Measurements from ENCODE around the gene STIMATE.

The STIMATE gene

DNA sequence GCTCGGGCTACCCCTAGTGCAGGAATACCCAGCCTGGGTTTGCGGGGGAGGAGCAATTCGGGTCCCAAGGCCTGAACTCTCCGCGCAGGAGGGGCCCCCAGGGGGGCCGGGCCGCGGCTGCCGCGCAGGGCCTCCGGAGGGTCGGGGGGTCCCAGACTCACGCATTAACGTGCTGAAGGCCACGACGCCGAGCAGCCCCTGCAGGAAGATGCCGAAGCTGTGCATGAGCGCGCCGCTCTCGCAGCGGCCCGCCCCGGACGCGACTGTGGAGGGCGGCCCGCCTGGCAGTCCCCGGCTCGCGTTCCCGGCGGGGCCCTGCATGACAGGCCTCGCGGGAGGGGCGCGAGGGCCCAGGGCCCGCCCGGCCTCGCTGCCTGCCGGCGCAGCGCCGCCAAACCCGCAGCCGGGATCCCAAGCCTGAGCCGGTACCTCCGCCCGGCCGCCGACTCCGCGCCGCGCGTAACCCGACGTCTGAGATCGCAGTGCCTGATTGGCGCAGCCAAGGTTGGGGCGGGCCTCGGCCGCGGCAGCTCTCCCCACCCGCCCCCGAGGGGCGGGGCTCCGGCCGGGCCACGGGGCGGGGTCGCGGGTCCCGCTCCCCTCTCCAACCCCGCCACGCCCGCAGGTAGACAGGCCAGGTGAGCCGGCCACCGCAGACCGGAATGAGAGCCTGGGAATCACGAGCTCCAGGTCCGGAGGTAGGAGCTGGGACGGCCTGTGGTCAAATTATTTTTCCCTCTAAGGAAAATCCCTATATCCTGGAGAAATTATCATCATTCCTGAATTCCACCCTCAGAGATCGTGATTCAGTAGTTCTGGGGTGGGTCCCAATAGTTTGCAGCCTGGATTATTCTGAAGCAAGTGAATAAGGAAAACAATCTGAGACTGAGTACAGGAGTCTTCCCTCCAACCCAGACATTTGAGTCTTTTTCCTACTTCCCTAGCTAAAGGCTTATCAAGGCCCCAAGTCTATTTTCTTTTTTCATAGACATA is at the start of gene STIMATE:
Gene STIMATE, minus strand, starts transcription at position 419 of the 993 bp plus-strand sequence. Its CDS starts 98 bp downstream, at position 321.
- peak; percentile 70 to 83 for DNase-seq

GRCh38 chr3:52939600-52939999 is 42.3 kb upstream of the STIMATE start:
- DNase-seq, result no peak

- DNase-seq, result peak; percentile 20 to 64
These were observed 37.5 kb upstream of the STIMATE start for GRCh38 chr3:52934630-52935530.

DNA sequence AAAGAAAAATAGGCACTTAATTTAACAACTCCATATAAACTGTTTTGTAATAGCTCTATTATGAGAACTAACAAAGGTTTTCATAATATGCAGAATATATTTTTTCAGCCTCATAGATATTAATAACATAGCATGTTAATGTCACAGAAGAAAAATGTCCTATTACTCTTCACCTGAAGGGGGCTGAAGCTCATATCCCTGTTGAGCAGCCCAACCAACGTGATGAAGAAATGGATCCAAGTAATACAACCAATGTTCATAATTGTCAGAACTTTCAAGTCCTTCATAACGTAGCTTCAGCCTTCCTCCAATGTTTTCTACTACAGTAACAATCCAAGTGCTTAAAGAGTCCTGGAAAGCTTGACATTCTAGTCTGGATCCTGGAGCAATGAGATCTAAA is 34.5 kb upstream of the STIMATE start:
- no peak for DNase-seq

DNA sequence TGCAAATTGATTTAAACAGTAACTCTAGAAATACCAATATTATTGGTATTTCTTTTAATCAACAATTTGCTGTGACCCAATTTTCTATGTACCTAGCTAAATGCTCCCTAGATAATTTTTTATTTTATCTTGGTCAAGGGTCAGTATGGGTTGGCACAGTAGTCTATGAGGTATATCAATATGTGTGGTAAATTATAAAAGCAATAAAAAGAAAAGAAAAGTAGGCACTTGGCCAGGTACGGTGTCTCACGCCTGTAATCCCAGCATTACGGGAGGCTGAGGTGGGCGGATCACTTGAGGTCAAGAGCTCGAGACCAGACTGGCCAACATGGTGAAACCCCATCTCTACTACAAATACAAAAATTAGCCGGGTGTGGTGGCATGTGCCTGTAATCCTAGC is 34.0 kb upstream of the STIMATE start:
- DNase-seq, result no peak

- DNase-seq, result no peak
These were observed 33.4 kb upstream of the STIMATE start for GRCh38 chr3:52930748-52931147.

GRCh38 chr3:52926554-52926953 is 29.2 kb upstream of the STIMATE start:
- no peak for DNase-seq

GRCh38 chr3:52925405-52926313 is 28.3 kb upstream of the STIMATE start:
- peak in 1 of 2 donors; percentile 30 for DNase-seq

DNA sequence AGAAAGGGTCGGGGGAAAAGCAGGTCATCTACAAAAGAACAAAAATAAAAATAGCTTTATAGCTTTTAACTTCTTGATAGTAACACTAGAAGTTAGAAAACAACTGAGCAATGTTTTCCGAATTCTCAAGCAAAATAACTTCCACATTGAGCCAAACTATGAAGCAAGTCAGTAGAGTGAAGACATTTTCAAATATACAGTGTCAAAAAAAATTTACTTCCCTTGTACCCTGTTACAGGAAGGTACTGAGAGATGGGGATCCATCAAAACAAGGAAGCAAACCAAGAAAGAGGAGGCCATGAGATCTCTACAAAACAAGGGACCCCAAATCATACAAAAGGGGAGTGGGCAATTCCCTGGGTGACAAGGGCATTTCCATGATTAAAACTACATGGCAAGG is 26.6 kb upstream of the STIMATE start:
- peak; percentile 55 to 65 for DNase-seq

DNA sequence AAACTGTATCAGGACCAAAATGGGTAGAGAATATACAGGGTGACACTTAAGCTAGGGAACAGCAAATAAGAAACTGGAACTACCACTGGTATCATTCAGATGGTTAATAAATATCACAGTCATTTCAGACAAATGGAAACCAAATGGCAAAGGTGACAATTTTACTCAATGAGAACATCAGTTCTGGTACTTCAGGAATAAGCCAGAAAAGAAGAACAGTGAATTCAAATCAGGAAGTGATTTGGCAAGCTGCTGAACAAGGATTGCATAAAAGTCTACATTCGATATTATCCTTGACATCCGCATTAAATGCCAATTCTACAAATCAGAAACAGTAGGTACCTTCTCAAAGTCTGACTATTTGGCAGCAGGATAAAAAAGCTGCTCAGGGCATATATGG is 23.5 kb upstream of the STIMATE start:
- peak; percentile 32 to 55 for DNase-seq

GRCh38 chr3:52917044-52917443 is 19.7 kb upstream of the STIMATE start:
- DNase-seq, result no peak

DNA sequence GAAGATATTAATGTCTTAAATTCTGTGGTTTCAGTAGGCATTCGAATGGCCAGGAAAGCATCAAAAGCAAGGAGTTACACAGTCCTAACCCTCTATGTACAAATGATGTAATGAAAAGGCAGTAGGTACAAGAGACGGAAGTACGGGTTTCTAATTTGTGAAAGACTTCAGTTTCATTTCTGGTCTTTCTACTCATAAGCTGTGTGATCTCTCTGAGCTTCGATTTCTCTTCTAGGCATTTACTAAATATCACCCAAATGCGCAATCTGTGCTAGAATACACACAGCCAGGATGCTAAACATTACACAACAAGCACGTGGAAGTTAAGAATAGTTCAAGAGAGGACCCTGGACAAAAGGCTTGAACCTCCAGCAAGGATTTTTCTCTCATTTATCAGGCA is 17.9 kb upstream of the STIMATE start:
- peak; percentile 75 to 77 for DNase-seq

DNA sequence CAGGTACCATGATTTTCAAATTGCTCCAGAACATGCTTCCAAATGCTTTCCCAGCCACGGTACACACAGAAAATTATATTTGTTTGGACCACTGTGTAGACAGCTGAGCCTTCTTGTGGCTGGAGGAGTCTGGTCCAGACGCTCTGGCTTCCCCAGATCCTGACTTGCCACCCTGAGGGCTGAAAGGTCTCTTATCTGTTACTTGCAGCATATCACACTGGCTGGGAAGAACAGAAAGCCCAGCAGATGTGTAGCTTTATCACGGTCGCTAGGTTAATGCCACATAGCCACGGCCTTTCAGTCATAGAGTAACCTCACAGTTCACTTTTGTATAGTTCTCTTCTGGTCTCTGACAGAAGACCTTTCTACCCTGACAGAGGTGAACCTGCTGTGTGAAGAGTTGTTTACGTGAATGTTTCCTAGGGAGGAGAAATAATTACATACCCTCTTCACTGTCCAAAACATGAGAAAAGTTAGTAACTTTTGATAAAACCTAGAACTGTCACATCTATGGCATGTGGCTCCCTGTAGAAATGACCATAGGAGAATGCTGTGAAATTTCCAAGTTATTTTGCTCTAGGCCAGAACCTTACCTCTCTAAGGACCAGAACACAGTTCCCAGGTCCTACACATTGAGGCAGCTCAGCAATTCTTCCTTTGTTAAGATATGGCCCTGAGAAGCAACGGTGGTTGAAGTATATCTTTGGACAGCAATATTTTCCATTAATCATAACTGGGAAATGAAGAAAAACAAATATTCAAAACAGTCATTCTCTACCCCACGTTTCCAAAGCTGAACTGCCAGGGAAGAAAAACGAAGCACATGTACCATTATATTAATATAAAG is 15.8 kb upstream of the STIMATE start:
- DNase-seq, result no peak

- no peak for DNase-seq
These were observed 13.5 kb upstream of the STIMATE start for GRCh38 chr3:52910823-52911222.

DNA sequence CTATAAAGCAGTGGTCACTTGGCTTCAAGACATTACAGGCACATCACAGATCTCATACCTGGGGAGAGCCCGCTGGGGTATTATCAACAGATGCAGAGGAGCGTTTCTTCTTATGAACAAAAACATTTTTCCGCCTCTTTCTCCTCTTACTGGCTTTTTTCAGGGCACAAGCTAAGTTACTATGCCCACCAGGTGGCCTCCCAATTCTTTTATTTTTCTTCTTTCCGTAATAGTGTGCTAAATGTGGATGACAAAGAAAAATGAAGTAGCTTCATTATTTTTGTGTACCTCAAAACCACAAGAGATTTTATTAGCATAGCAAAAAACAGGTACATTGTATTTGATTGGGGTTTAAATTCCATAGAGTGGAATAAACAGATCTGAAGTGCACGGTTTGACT is 10.1 kb upstream of the STIMATE start:
- DNase-seq, result no peak

- no peak for DNase-seq
These were observed 7.2 kb upstream of the STIMATE start for GRCh38 chr3:52904552-52904951.

GRCh38 chr3:52904000-52904399 is 6.7 kb upstream of the STIMATE start:
- DNase-seq, result no peak

DNA sequence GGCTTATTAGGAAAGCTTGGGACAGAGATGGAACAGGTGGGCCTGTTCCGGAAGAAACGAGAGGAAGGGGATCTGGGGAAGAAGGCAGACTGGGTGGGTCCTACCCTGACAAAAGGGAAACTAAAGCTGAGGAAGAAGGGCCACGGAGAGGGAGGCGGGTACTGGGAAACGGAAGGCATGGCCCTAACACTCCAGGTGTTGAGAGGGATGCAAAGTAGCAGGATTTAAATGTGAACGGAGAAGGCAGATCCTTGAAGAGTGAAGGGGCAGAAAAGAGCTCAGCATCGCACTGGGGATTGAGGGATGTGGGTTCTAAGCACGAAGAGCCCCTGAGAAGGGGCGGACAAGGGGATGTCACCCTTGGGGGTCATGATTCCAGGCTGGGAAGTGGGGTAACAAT is 735 bp downstream of the STIMATE start:
- no peak for DNase-seq

DNA sequence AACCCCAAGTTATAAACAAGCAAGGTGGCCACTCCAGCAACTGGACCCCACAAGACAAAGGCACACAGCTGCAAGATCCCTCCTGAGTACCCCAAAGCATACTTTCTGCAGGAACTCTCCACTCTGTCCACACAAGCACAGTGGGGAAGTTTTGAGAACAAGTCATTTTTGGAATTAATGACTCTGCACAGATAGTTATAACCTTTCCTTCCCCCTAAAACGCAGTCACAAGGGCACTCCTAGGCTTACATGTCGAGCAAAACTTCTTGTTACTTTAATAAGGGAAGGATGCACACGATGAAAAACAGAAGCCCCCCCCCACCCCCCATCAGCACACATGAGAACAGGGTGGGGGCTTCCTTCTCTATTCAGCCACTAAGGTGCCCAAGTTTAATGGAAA is 1.2 kb downstream of the STIMATE start:
- peak; percentile 28 to 42 for DNase-seq

DNA sequence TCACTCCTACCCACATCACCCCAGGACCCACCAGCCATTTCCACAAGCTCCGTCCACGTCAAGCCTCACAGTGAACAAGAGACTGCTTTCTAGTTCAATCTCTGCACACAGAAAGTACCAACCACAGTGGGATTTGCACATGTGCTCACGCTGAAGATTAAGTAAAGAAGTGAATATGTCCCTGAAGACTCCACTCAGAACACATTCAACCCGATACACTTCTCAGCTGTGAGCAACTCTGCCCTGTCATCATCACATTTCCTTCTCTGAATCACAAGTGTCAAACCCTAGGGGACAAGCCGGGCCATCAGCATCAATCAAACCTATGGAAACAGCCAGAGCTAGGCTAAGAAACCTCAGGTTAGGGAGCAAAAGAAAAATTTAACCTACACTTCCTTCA is 1.9 kb downstream of the STIMATE start:
- DNase-seq, result peak in 1 of 2 donors; percentile 26

- DNase-seq, result no peak
These were observed 2.6 kb downstream of the STIMATE start for GRCh38 chr3:52894756-52895155.
